Sigmoid colon (tissue), 7 donors: ENCODE results near the gene CLSTN1. TPM values are rescaled to one million over a fixed set of nuclear protein-coding genes. Genes with fewer than 3 reads are reported as not detected.

Experiments used
- DNase-seq: peaks from one replicate; pipeline ENCODE4 v3.0.0-alpha.2; 2019
- H3K27ac ChIP-seq, 4 donors: fragments of 200-600 bp; sonication (generic); one replicate each; pipeline ENCODE4 v1.5.1; 2016 to 2019; ENCODE audit warnings: mild to moderate bottlenecking in 1 of 4
- H3K27me3 ChIP-seq, 3 donors: fragments of 200-600 bp; sonication (generic); one replicate each; pipeline ENCODE4 v1.5.1; 2019; ENCODE audit warnings: mild to moderate bottlenecking in 1 of 3
- H3K36me3 ChIP-seq, 4 donors: fragments of 200-600 bp; sonication (generic); one replicate each; pipeline ENCODE4 v1.5.1; 2016 to 2019
- H3K4me1 ChIP-seq, 4 donors: fragments of 200-600 bp; sonication (generic); one replicate each; pipeline ENCODE4 v1.5.1; 2017 to 2019
- H3K4me3 ChIP-seq, 4 donors: fragments of 200-600 bp; sonication (generic); one replicate each; pipeline ENCODE4 v1.5.1; 2017 to 2019; ENCODE audit warnings: mild to moderate bottlenecking in 2 of 4, moderate library complexity in 1 of 4
- H3K9me3 ChIP-seq, 4 donors: fragments of 200-600 bp in 3 of 4; sonication (generic) in 3 of 4; one replicate each; pipeline versions ENCODE4 v1.5.1 to v1.6.1; 2013 to 2019
- EP300 ChIP-seq, 4 donors: sonication (generic); formaldehyde crosslinking; IDR thresholded peaks; one replicate each; pipeline ENCODE4 v1.6.1; 2017; ENCODE audit warnings: antibody characterized with exemption in 4 of 4
- POLR2A ChIP-seq, 2 donors: fragments of 450-650 bp; IDR thresholded peaks; one replicate each; pipeline ENCODE4 v1.6.1; 2016; ENCODE audit warnings: antibody characterized with exemption in 2 of 2, mild to moderate bottlenecking in 2 of 2, moderate library complexity in 2 of 2
- POLR2AphosphoS5 ChIP-seq, 4 donors: sonication (generic); formaldehyde crosslinking; IDR thresholded peaks; one replicate each; pipeline ENCODE4 v1.6.1; 2017; ENCODE audit warnings: antibody characterized with exemption in 4 of 4
- WGBS, 2 donors: extraction: QIAGEN DNeasy Blood & Tissue Kit; methylation state at CpG; one replicate each; pipeline ENCODE4 v1.1.7; 2013; 5-methylcytosine and 5-hydroxymethylcytosine counted together
- intact Hi-C: fragments of 100-400 bp; cut with DNase I; formaldehyde crosslinking; loops from one replicate; pipeline ENCODE4 v1.15.1; 2023
- polyA plus RNA-seq, 3 donors: library from polyadenylated mRNA; stranded (reverse); fragments of 200-250 nt; gene quantifications; one replicate each; pipeline ENCODE4 v1.2.3, GENCODE V29; 2013
- total RNA-seq, 4 donors: library from RNA; depleted of rRNA; stranded (reverse); fragments of >200 nt; gene quantifications; one replicate each; pipeline ENCODE4 v1.1.0, GENCODE V29; 2016
- TF ChIP-seq, protein P1 (sequence below), 4 experiments: fragments of 450-650 bp in 3 of 4; fragments of 200-600 bp in 1 of 4; IDR thresholded peaks; one replicate each; pipeline ENCODE4 v1.5.1; 2016 to 2019; ENCODE audit warnings: antibody characterized with exemption in 4 of 4, mild to moderate bottlenecking in 3 of 4, moderate library complexity in 2 of 4
- donor health status: healthy with polysubstance abuse.
- donor health status: Bipolar disorder and iron deficiency.
- donor health status: healthy.

The CLSTN1 gene
- total and polyA plus RNA-seq, 7 donors, result 21.0 to 105 (median 34.6) TPM

DNA sequence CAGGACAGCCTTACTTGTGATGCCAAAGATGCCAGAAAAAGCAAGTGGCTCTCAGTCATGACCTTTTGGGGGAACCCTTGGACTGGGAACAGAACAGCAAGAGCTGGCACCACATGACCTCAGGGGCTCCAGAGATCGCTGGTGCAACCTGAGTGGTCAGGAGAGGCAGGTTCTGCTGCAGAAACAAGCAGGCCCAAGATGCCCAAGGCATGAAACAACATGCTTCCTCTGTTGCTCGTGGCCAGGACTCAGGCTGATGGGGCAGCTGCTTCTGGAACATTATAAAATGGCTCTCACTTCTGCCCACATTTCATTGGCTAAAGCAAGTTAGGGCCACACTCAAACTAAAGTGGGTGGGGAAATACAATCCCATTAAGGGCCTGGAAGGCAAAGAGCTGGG, 17.7 kb upstream of the CLSTN1 start:
- no peak overlapping the region for H3K4me3 ChIP-seq
- no peaks in the 10 kb centered on the region for H3K9me3 ChIP-seq
- H3K36me3 ChIP-seq, result no peaks in the 10 kb centered on the region
- no peak for DNase-seq
- no peak for TF ChIP-seq POLR2AphosphoS5 (IDR thresholded peaks at IDR 0.05)
- TF ChIP-seq, protein P1, sequence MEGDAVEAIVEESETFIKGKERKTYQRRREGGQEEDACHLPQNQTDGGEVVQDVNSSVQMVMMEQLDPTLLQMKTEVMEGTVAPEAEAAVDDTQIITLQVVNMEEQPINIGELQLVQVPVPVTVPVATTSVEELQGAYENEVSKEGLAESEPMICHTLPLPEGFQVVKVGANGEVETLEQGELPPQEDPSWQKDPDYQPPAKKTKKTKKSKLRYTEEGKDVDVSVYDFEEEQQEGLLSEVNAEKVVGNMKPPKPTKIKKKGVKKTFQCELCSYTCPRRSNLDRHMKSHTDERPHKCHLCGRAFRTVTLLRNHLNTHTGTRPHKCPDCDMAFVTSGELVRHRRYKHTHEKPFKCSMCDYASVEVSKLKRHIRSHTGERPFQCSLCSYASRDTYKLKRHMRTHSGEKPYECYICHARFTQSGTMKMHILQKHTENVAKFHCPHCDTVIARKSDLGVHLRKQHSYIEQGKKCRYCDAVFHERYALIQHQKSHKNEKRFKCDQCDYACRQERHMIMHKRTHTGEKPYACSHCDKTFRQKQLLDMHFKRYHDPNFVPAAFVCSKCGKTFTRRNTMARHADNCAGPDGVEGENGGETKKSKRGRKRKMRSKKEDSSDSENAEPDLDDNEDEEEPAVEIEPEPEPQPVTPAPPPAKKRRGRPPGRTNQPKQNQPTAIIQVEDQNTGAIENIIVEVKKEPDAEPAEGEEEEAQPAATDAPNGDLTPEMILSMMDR (IDR thresholded peaks at IDR 0.05), result no peak
- no peak for TF ChIP-seq POLR2A (IDR thresholded peaks at IDR 0.05)
- no peak for TF ChIP-seq EP300 (IDR thresholded peaks at IDR 0.05)
- no peak overlapping the region for H3K27ac ChIP-seq
- H3K27me3 ChIP-seq, result no peaks in the 10 kb centered on the region
- intact Hi-C loops, result no loop called here
- 86 to 91% methylated on average over 2 of the region's 2 CpGs for WGBS, 2 donors
- peaks cover 0 to 14% (median 8%) of the 10 kb centered on the region in 4 donors for H3K4me1 ChIP-seq

DNA sequence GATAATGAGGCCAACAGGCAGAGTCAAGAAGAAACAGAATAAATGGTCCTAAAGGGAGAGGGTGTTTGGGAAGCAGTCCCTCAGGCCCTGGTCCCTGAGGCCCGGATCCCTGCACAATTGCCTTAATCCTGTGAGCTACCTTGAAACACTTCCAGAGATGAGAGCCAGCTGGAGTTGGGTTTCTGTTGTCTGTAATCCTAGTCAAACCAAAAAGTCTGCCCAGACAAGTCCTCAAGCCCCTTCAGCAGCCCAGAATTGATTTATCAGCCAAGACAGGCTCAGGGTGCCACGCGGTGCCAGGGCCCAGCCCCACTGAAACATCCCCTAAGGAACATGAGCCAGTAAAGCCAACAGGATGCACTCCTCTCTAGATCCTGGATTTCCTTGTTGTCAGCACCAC, 16.4 kb upstream of the CLSTN1 start:
- Histone ChIP-seq H3K9me3 (no peaks in the 10 kb centered on the region), H3K27ac (no peak overlapping the region), H3K4me1 (peaks cover 0 to 26% (median 20%) of the 10 kb centered on the region in 4 donors), H3K4me3 (no peak overlapping the region), H3K36me3 (no peaks in the 10 kb centered on the region), H3K27me3 (no peaks in the 10 kb centered on the region)
- intact Hi-C loops, result no loop called here
- no peak for TF ChIP-seq EP300 (IDR thresholded peaks at IDR 0.05)
- TF ChIP-seq POLR2A (IDR thresholded peaks at IDR 0.05), result no peak
- no peak for TF ChIP-seq POLR2AphosphoS5 (IDR thresholded peaks at IDR 0.05)
- TF ChIP-seq, protein P1 (IDR thresholded peaks at IDR 0.05), result no peak
- 73 to 80% methylated on average over 3 of the region's 3 CpGs for WGBS, 2 donors
- DNase-seq, result peak; percentile 24

DNA sequence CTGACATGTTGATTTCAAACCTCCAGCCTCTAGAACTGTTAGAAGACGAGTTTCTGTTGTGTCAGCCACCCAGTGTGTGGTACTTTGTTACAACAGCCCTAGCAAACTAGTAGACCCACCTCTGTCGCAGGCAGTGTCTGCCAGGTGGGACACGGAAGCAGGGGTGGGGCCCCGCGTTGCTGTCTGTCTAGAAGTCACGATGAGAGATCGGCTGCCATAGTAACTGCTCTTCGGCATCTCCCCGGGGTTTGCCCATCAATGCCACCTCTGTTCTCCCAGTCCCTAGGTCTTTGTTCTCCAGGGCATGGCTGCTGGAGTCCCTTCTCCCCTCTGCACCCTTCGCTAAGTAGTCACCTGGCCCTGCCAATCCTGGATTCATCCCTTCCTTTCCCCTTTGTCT, 15.2 kb upstream of the CLSTN1 start:
- WGBS, 2 donors, result 44 to 88% methylated on average over 10 of the region's 10 CpGs
- Histone ChIP-seq H3K27me3 (no peaks in the 10 kb centered on the region), H3K9me3 (no peaks in the 10 kb centered on the region), H3K27ac (no peak overlapping the region), H3K4me3 (no peak overlapping the region), H3K36me3 (no peaks in the 10 kb centered on the region), H3K4me1 (peaks cover 0 to 24% (median 20%) of the 10 kb centered on the region in 4 donors)
- DNase-seq, result peak; percentile 48
- TF ChIP-seq, protein P1 (IDR thresholded peaks at IDR 0.05), result no peak
- TF ChIP-seq EP300 (IDR thresholded peaks at IDR 0.05) (no peak), POLR2AphosphoS5 (IDR thresholded peaks at IDR 0.05) (no peak), POLR2A (IDR thresholded peaks at IDR 0.05) (no peak)
- intact Hi-C loops, result no loop called here

DNA sequence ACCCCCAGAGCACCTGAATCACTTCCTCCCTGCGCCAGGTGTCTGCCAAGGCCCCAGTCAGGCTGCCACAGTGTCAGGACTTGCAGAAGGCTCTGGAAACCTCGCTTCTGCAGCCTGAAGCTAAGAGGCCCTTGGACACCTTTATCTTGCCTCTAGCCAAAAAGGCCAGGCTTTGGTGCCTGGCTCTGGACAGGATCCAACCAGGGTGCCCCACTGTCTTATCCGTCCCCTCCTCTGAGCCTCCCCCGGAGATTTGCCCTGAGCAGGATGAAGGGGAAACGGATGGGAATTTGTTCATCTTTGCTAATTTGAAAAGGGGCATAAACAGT, 12.8 kb upstream of the CLSTN1 start:
- H3K27ac ChIP-seq, result peak overlapping the region in 3 of 4 donors; percentile 64 to 66 (median 64)
- H3K4me3 ChIP-seq, result no peak overlapping the region
- H3K4me1 ChIP-seq, result peaks cover 0 to 17% (median 14%) of the 10 kb centered on the region in 4 donors
- no peaks in the 10 kb centered on the region for H3K27me3 ChIP-seq
- TF ChIP-seq, protein P1 (IDR thresholded peaks at IDR 0.05), result no peak
- TF ChIP-seq POLR2A (IDR thresholded peaks at IDR 0.05), result no peak
- no peak for TF ChIP-seq EP300 (IDR thresholded peaks at IDR 0.05)
- no peak for TF ChIP-seq POLR2AphosphoS5 (IDR thresholded peaks at IDR 0.05)
- intact Hi-C loops, result no loop called here
- DNase-seq, result peak; percentile 46
- H3K9me3 ChIP-seq, result no peaks in the 10 kb centered on the region
- 88 to 89% methylated on average over 5 of the region's 5 CpGs for WGBS, 2 donors
- H3K36me3 ChIP-seq, result no peaks in the 10 kb centered on the region
